ENCODE measurements around the gene DRD4.

The DRD4 gene

GRCh38 chr11:636511-637332, at the start of gene DRD4:
Gene DRD4 (plus strand): TSS chr11:637269. CDS start chr11:637305, 36 bp downstream.
- no peak for DNase-seq

- DNase-seq, result no peak
Measured at GRCh38 chr11:587546-587945, 49.5 kb upstream of the DRD4 start.

GRCh38 chr11:587978-588380, 49.1 kb upstream of the DRD4 start:
- DNase-seq, result peak; percentile 21

- DNase-seq, result no peak
Measured at GRCh38 chr11:589798-590197, 47.3 kb upstream of the DRD4 start.

- DNase-seq, result no peak
Measured at GRCh38 chr11:590997-591396, 46.1 kb upstream of the DRD4 start.

GRCh38 chr11:592501-592900, 44.6 kb upstream of the DRD4 start:
- DNase-seq, result no peak

GRCh38 chr11:592918-593317, 44.2 kb upstream of the DRD4 start:
- DNase-seq, result no peak

- DNase-seq, result no peak
Measured at GRCh38 chr11:593347-593746, 43.7 kb upstream of the DRD4 start.

GRCh38 chr11:595400-595799, 41.7 kb upstream of the DRD4 start:
- DNase-seq, result no peak

GRCh38 chr11:596374-596773, 40.7 kb upstream of the DRD4 start:
- no peak for DNase-seq

GRCh38 chr11:597166-597725, 39.8 kb upstream of the DRD4 start:
- DNase-seq, result no peak

- DNase-seq, result no peak
Measured at GRCh38 chr11:598005-598680, 38.9 kb upstream of the DRD4 start.

- DNase-seq, result no peak
Measured at GRCh38 chr11:601573-602245, 35.4 kb upstream of the DRD4 start.

GRCh38 chr11:603154-603553, 33.9 kb upstream of the DRD4 start:
- no peak for DNase-seq

- DNase-seq, result no peak
Measured at GRCh38 chr11:605286-606129, 31.6 kb upstream of the DRD4 start.

GRCh38 chr11:606245-606644, 30.8 kb upstream of the DRD4 start:
- no peak for DNase-seq

- DNase-seq, result no peak
Measured at GRCh38 chr11:607020-607780, 29.9 kb upstream of the DRD4 start.

- no peak for DNase-seq
Measured at GRCh38 chr11:607971-608659, 29.0 kb upstream of the DRD4 start.

- DNase-seq, result no peak
Measured at GRCh38 chr11:608791-609251, 28.2 kb upstream of the DRD4 start.

- no peak for DNase-seq
Measured at GRCh38 chr11:609341-609811, 27.7 kb upstream of the DRD4 start.
